HG02973 (cell line): ENCODE results near the gene PSD2.
A peak's percentile ranks its signal among the peaks of the same experiment; 100 is the strongest.

Experiments used
- ATAC-seq: cut with Tn5 transposase; IDR thresholded peaks from one replicate; pipeline ENCODE4 v1.9.1; 2021; ENCODE audit warnings: moderate library complexity; ENCODE audit not compliant: unreplicated experiment

Gene PSD2

DNA sequence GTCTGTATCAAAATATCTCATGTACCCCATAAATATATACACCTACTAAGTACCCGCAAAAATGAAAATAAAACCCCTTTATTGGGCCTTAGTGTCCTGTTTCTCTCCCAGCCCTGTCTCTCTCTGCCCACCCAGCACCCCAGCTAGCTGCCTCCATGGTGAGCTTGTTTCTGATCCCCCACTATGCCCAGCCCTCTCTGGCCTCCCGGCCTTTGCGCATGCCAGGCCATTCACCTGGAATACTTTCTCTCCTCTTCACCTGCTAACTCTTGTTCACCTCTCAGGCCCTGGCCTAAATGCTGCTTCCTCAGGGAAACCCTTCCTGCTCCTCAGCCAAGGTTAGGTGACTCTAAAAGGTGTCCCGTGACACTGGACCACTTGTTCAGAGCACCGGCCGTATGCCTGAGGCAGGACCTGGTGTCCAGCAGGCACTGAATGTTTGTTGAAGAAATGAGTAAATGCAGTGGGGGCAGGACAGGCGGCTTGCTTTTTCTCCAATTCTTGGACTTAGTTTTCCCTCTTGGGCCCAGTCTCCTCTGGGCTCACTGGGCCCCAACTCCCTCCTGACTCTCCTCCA, 58.5 kb downstream of the PSD2 start:
- no peak for ATAC-seq

- ATAC-seq: no peak
Observed at GRCh38 chr5:139854953-139855352, 59.3 kb downstream of the PSD2 start.

DNA sequence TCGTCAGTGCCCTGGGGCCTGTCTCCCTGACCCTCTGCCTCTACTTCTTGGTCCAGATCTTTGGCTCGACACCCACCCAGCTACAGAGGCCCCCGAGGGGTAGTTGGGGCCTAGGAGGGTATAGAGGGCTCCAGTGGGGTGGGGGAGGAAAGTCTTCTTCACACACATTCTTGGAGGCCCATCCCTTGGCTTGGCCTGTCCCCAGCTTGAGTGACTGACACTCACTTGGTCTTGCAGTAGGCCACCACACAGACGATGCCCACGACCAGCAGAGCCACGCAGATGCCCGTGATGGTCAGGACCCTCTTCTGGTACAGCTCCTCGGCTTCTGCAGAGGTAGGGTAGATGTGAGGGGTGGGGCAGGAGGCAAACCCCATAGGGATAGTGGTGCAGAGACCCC, 59.8 kb downstream of the PSD2 start:
- no peak for ATAC-seq

GRCh38 chr5:139855946-139856540, 60.4 kb downstream of the PSD2 start:
- no peak for ATAC-seq

DNA sequence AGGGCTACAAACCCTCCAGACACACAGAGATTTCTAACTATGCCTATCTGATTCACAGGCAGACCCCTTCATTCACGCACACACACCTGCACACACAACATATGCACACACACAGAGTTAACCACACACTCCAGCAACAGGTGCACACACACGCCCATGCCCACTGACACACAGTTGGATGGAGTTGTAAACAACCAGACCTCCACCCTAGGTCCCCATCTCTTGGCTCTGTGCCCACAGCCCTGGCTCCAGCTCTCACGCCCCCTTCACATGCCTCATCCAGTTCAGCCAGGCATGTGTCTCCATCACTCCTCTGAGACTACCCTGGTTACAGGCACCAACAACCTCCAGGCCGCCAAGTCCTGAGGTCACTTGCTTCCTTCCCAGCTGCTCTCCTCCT, 61.1 kb downstream of the PSD2 start:
- no peak for ATAC-seq

GRCh38 chr5:139859013-139859412, 63.4 kb downstream of the PSD2 start:
- ATAC-seq: no peak

DNA sequence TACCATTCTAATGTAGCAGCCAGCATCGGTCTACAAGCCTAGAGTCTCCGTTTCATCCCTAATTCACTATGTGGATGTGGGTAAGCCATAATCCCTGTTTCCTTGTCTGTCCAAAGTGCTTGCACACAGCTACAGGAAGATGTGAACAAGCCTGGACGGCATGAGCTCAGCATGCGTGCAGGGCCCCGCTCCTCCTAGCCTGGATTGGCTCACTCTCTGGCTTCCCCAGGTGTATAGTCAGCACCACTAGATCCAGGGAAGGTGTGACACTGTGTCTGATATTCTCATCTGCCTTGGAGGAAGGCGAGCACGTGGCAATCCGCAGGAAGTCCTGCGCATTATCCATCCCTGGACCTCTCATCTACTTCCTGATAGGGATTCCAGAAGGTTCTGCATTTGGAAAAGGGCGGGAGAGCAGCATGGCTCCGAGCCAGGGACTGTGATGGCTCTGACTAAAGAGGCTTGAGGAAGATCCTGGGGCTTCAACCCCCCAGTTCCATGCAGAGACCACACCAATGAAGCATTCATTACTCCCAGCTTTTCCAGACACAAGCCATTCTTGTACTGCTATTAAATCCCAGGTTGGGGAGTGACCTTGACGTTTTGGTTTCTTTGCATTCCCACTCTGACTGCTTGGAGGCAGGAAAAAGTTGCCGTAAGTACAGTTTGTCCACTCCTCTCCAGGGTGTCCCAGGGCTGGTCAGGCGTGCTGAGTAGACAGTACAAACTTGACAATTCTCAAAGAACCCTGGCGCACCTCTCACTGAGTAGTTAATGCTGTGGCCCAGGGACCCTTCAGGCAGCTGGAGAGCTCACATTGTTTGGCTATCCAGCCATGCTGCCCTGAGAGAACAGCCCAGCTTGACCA, 65.6 kb downstream of the PSD2 start:
- no peak for ATAC-seq

DNA sequence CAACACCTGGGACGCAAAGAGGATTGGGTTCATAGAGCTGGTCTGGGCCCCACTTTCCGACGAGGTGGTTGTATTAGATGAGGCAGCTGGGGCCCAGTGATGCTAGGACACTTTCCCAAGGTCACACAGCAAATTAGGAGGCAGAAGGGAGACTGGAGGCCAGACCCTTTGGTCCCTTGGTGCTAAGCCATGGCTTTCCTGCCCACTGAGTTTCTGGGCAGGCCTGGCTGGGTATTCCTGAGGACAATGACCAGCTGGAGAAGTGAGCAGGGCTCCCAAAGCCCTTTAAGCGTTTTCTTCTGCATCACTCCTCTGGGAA, 66.2 kb downstream of the PSD2 start:
- no peak for ATAC-seq

DNA sequence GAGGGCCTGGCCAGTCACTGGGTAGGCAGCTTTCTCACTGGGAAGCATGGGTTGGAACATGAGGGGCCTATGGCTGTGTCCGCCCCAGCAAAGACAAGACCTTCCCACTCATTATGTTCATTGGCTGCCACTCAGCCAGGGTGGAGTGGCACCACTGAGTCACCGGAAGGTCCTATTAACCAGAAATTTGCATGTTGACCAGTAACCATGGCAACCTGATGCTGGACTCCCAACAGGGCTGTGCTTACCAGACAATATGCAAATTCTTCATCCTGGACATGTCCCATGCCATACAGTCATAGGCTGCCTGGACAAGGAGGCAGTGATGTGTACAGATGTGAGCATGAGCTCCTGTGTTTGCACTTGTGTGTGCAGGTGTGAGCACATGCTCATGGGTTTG, 66.7 kb downstream of the PSD2 start:
- ATAC-seq: peak; percentile 67

DNA sequence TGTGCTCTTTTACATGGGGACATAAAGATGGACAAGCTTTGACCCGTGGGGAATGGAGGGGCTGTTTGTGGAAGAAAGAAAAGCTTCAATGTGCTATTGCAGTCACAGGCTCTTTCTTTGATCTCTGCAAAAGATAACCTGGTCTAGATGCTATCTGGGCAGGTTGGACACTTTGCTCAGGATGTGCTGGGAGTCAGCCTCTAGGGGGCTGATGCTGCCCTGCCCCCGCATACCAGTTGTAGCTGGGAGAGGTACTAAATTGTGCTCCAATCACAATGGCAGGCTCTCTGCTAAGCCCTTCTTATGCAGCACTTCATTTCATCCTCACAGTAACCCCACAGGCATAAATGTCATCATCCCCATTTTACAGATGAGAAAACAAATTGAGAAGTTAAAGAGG, 67.2 kb downstream of the PSD2 start:
- no peak for ATAC-seq

GRCh38 chr5:139863361-139863760, 67.8 kb downstream of the PSD2 start:
- no peak for ATAC-seq

- no peak for ATAC-seq
Observed at GRCh38 chr5:139863855-139864558, 68.4 kb downstream of the PSD2 start.

GRCh38 chr5:139864716-139865483, 69.3 kb downstream of the PSD2 start:
- ATAC-seq: no peak

GRCh38 chr5:139867109-139867508, 71.5 kb downstream of the PSD2 start:
- no peak for ATAC-seq

DNA sequence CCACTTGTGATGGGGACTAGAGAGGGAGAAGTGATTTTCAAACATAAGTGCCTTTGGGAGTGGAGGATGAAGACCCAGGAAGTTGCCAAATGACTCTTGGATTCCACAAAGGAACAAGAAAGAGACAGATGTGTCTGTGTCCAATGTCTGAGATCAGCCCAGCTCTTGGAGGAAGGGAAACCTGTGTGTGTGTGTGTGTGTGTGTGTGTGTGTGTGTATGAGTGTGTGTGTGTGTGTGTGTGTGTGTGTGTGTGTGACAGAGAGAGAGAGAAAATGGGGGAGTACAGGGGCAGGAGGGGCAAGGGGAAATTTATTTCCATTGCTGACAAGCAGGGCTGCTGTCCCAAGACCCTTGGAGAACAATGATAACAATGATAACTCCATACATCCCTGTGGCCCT, 72.0 kb downstream of the PSD2 start:
- ATAC-seq: no peak

DNA sequence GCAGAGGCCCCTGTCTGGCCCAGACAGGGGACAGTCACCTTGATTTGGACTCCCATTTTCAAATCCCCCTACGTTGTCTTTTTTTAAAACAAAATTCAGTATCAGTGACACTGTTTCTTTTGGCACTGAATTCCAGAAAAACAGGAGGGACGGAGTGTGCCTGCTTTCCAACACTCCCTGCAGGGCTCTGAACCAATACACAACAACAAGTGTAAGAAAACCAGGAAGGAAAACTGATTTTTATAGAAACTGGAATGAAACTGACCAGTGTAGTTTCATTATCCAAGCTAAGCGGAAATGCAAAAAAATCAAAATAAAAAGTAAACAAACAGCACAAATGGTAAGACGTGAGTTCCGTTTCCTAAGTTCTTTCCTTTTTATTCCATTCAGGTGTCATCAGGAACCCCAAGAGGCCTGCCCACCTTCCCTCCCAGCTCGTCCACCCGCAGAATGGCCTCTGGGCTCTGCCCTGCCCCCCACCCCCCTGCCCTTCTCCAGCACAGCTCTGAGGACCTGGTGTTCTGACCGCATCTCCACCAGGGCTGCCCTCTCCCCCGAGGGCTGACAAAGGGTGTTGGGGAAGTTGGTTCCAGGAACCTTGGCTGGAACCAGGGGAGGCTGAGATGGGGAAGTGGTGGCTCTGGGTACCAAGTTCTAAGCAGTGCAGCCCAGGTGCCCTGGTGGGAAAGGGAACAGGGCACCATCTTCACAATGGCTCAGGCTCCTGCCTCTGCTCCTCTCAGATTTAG, 73.6 kb downstream of the PSD2 start:
- ATAC-seq: no peak

DNA sequence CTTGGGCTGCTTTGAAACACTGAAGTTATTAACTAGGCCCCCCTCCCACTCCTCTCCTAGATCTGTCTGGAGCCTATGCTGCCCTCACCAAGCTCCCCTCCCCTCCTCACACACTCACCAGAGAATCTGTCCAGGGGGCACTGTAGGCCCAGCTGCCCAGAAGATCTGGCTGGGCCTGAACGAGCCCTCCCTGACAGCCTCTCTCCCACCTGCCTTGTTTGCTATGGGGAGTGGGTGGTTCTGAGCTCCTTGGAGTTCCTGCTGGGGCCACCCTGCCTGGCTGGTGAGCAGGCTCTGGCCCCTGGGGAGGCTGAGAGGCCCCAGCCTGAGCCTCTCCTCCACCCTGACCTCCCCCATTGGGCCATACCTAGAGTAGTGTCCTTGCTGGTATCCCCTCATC, 75.1 kb downstream of the PSD2 start:
- ATAC-seq: no peak

GRCh38 chr5:139871614-139872013, 76.0 kb downstream of the PSD2 start:
- ATAC-seq: no peak

GRCh38 chr5:139872052-139872766, 76.6 kb downstream of the PSD2 start:
- no peak for ATAC-seq
